ACC112 (cell line): ENCODE data around the gene TEFM.

Experiments used
- H2AFZ ChIP-seq: fragments of 200-600 bp; sonication (generic); one replicate; pipeline ENCODE4 v1.6.0; 2017; ENCODE audit warnings: antibody characterized with exemption, low read length; ENCODE audit not compliant: unreplicated experiment
- H3K27ac ChIP-seq: fragments of 200-600 bp; sonication (generic); 2 replicates; pipeline ENCODE4 v1.5.1; 2014; ENCODE audit warnings: low read depth, mild to moderate bottlenecking, antibody characterized with exemption, low read length, moderate library complexity
- H3K27me3 ChIP-seq: fragments of 200-600 bp; sonication (generic); 2 replicates; pipeline ENCODE4 v1.6.1; 2014; ENCODE audit warnings: mild to moderate bottlenecking, antibody characterized with exemption, low read length, moderate library complexity, mixed read lengths; ENCODE audit not compliant: insufficient read depth
- H3K36me3 ChIP-seq: fragments of 200-600 bp; sonication (generic); 2 replicates; pipeline ENCODE4 v1.6.1; 2016; ENCODE audit warnings: mild to moderate bottlenecking, antibody characterized with exemption, low read length, moderate library complexity, mixed read lengths; ENCODE audit not compliant: insufficient read depth
- H3K4me1 ChIP-seq: fragments of 200-600 bp; sonication (generic); one replicate; pipeline ENCODE4 v1.6.1; 2016; ENCODE audit warnings: low read length, mixed read lengths; ENCODE audit not compliant: insufficient read depth, unreplicated experiment, control insufficient read depth
- H3K4me3 ChIP-seq: fragments of 200-600 bp; sonication (generic); 2 replicates; pipeline ENCODE4 v1.5.1; 2014; ENCODE audit warnings: mild to moderate bottlenecking, low read depth, low read length
- H3K79me2 ChIP-seq: fragments of 200-600 bp; sonication (generic); one replicate; pipeline ENCODE4 v1.6.0; 2016; ENCODE audit warnings: low read length; ENCODE audit not compliant: control insufficient read depth, unreplicated experiment, insufficient read depth

TEFM gene

GRCh38 chr17:30886187-30886586, 19.9 kb downstream of the TEFM start:
- Histone ChIP-seq H2AFZ (no peak overlapping the region), H3K27ac (no peak overlapping the region), H3K79me2 (no peaks in the 10 kb centered on the region), H3K4me3 (no peak overlapping the region), H3K4me1 (no peaks in the 10 kb centered on the region), H3K27me3 (no peaks in the 10 kb centered on the region), H3K36me3 (no peaks in the 10 kb centered on the region; the same call in 1 of the 2 replicates)

DNA sequence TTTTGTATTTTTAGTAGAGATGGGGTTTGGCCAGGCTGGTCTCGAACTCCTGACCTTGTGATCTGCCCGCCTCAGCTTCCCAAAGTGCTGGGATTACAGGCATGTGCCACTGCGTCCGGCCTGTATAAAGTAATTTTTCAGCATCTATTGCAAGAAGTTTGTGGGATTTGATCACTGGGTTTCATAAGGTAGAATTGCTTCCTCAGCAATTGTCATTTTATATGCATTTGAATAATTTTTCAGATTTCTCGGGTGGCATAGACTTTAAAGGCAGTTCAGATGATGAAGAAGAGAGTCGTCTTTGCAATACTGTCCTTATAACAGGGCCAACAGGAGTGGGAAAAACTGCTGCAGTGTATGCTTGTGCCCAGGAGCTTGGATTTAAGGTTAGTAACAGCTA, 37.0 kb downstream of the TEFM start:
- Histone ChIP-seq H3K4me3 (no peak overlapping the region), H3K27me3 (no peaks in the 10 kb centered on the region), H2AFZ (no peak overlapping the region), H3K36me3 (0 out of 2 replicates have a peak, but pooled peaks cover 9% of the 10 kb centered on the region), H3K27ac (no peak overlapping the region), H3K79me2 (no peaks in the 10 kb centered on the region), H3K4me1 (no peaks in the 10 kb centered on the region)

- Histone ChIP-seq H3K79me2 (no peaks in the 10 kb centered on the region), H3K4me1 (no peaks in the 10 kb centered on the region), H2AFZ (no peak overlapping the region), H3K36me3 (0 out of 2 replicates have a peak, but pooled peaks cover 9% of the 10 kb centered on the region), H3K4me3 (no peak overlapping the region), H3K27ac (no peak overlapping the region), H3K27me3 (no peaks in the 10 kb centered on the region)
Measured at GRCh38 chr17:30864636-30865035, 41.4 kb downstream of the TEFM start.

DNA sequence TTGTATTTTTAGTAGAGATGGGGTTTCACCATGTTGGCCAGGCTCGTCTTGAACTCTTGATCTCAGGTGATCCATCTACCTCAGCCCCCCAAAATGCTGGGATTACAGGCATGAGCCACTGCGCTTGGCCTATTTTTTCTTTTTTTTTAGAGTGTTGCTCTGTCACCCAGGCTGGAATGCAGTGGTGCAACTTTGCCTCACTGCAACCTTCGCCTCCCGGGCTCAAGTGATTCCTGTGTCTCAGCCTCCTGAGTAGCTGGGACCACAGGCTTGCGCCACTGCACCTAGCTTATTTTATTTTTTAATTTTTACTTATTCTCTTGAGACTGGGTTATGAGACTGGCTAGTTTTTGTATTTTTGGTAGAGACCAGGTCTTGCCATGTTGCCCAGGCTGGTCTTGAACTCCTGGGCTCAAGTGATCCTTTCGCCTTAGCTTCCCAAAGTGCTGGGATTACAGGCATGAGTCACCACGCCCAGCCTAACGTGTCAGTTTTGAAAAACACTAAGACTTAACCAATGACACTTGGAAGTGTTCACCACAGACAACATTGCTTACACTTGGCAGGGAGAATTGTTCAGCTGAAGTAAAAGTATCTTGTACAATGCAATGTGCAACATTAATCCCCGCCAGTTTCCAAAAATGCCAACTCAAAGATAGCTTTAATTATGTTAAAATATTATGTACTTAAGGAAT, 47.3 kb downstream of the TEFM start:
- no peak overlapping the region for H3K4me3 ChIP-seq
- no peak overlapping the region for H3K27ac ChIP-seq
- no peaks in the 10 kb centered on the region for H3K27me3 ChIP-seq
- H3K36me3 ChIP-seq = peaks cover 13% of the 10 kb centered on the region; the same call in 1 of the 2 replicates
- H3K79me2 ChIP-seq = no peaks in the 10 kb centered on the region
- H2AFZ ChIP-seq = no peak overlapping the region
- H3K4me1 ChIP-seq = no peaks in the 10 kb centered on the region

DNA sequence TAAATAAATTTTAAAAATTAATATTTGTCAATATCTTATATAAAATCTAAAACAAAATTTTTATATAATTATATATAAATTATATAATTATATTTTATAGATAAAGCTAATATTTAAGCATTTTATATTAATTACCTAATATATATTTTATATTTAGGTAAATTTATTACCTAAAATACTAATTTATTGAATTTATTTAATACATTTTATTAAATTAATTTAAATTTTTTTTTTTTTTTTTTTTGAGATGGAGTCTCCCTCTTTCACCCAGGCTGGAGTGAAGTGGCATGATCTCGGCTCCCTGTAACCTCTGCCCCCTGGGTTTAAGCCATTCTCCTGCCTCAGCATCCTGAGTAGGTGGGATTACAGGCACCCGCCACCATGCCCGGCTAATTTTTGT, 51.9 kb downstream of the TEFM start:
- Histone ChIP-seq H3K4me3 (no peak overlapping the region), H3K27me3 (no peaks in the 10 kb centered on the region), H3K4me1 (no peaks in the 10 kb centered on the region), H3K27ac (no peak overlapping the region), H3K36me3 (peaks cover 20% of the 10 kb centered on the region; the same call in 1 of the 2 replicates), H2AFZ (no peak overlapping the region), H3K79me2 (no peaks in the 10 kb centered on the region)
